Prostate gland (tissue), 2 donors: Measurements from ENCODE around the gene EIF4ENIF1. TPM values are rescaled to one million over a fixed set of nuclear protein-coding genes. Genes with fewer than 3 reads are reported as not detected.
"Not testable (repeated sequence)": the region's sequence is repeated elsewhere in the genome, so short reads cannot be mapped to it uniquely, and the experiment has no call there.

Experiments used
- DNase-seq: peaks from one replicate; pipeline ENCODE4 v3.0.0-alpha.2; 2019; ENCODE audit warnings: low spot score
- H3K27ac ChIP-seq, 2 donors: fragments of 200-600 bp; sonication (generic); 2 replicates each; pipeline ENCODE4 v1.5.1; 2017 to 2019
- H3K27me3 ChIP-seq: fragments of 200-600 bp; sonication (generic); replicated peaks from 2 replicates; pipeline ENCODE4 v1.5.1; 2019; ENCODE audit not compliant: insufficient read depth
- H3K36me3 ChIP-seq, 2 donors: fragments of 200-600 bp; sonication (generic); 1 replicate in 1 of 2; 2 replicates in 1 of 2; pipeline versions ENCODE4 v1.5.1 to v1.8.1; 2017 to 2019
- H3K4me1 ChIP-seq: fragments of 200-600 bp; sonication (generic); replicated peaks from 2 replicates; pipeline ENCODE4 v1.5.1; 2019
- H3K4me3 ChIP-seq, 2 donors: fragments of 200-600 bp; sonication (generic); 2 replicates each; pipeline ENCODE4 v1.5.1; 2017 to 2019
- H3K9me3 ChIP-seq: fragments of 200-600 bp; sonication (generic); 2 replicates; pipeline ENCODE4 v1.5.1; 2017
- POLR2A ChIP-seq: fragments of 450-650 bp; IDR thresholded peaks from one replicate; pipeline ENCODE4 v1.6.1; 2016; ENCODE audit warnings: antibody characterized with exemption, mild to moderate bottlenecking
- POLR2AphosphoS5 ChIP-seq: sonication (generic); formaldehyde crosslinking; IDR thresholded peaks from one replicate; pipeline ENCODE4 v1.6.1; 2017; ENCODE audit warnings: antibody characterized with exemption
- WGBS: methylation state at CpG from one replicate; pipeline ENCODE4 v1.1.5; 2018; 5-methylcytosine and 5-hydroxymethylcytosine counted together
- intact Hi-C: fragments of 100-400 bp; cut with DNase I; formaldehyde crosslinking; loops from one replicate; pipeline ENCODE4 v1.14.2; 2022
- total RNA-seq, 2 donors: library from RNA; depleted of rRNA; stranded (reverse); fragments of >200 nt; gene quantifications; one replicate each; pipeline ENCODE4 v1.1.0, GENCODE V29; 2016
- TF ChIP-seq, protein P1 (sequence below), 4 experiments: fragments of 200-600 bp in 2 of 4; fragments of 450-650 bp in 2 of 4; sonication (generic) in 2 of 4; IDR thresholded peaks; 1 replicate in 3 of 4; 2 replicates in 1 of 4; pipeline ENCODE4 v1.5.1; 2016 to 2019; ENCODE audit warnings: antibody characterized with exemption in 4 of 4, mild to moderate bottlenecking in 2 of 4, moderate library complexity in 2 of 4

EIF4ENIF1 gene
- total RNA-seq, 2 donors from 2014 or later, result 11.9 to 38.1 TPM

DNA sequence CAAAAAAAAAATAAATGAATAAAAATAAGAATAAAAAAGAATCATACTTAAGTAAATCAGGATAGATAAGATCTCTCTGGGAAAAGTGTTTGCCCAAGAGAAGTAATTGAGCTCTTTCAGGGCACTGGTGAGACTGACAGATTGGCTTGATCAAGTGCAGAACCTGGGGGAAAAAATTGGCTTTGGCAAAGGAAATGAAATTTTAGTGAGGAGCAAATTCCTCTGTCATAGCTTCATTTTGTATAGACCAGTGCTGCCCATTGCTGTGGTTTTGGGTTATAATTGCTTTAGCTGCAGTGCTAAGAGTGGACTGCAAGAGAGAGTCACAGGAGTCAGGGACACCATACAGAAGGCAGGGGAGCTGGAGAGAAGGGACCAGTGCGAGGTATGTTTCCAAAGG, 42.4 kb upstream of the EIF4ENIF1 start:
- H3K9me3 ChIP-seq, result no peaks in the 10 kb centered on the region
- H3K36me3 ChIP-seq, result no peaks in the 10 kb centered on the region
- no peaks in the 10 kb centered on the region for H3K27me3 ChIP-seq
- peak overlapping the region in 1 of 2 donors; percentile 2 for H3K27ac ChIP-seq
- no peak for DNase-seq
- no peak overlapping the region for H3K4me3 ChIP-seq
- no peaks in the 10 kb centered on the region for H3K4me1 ChIP-seq
- TF ChIP-seq POLR2AphosphoS5, result no peak
- TF ChIP-seq POLR2A, result no peak
- TF ChIP-seq, protein P1, sequence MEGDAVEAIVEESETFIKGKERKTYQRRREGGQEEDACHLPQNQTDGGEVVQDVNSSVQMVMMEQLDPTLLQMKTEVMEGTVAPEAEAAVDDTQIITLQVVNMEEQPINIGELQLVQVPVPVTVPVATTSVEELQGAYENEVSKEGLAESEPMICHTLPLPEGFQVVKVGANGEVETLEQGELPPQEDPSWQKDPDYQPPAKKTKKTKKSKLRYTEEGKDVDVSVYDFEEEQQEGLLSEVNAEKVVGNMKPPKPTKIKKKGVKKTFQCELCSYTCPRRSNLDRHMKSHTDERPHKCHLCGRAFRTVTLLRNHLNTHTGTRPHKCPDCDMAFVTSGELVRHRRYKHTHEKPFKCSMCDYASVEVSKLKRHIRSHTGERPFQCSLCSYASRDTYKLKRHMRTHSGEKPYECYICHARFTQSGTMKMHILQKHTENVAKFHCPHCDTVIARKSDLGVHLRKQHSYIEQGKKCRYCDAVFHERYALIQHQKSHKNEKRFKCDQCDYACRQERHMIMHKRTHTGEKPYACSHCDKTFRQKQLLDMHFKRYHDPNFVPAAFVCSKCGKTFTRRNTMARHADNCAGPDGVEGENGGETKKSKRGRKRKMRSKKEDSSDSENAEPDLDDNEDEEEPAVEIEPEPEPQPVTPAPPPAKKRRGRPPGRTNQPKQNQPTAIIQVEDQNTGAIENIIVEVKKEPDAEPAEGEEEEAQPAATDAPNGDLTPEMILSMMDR (IDR thresholded peaks at IDR 0.05), result no peak
- intact Hi-C loops, result no loop called here
- WGBS, result 45% methylated on average over 1 of the region's 1 CpG

DNA sequence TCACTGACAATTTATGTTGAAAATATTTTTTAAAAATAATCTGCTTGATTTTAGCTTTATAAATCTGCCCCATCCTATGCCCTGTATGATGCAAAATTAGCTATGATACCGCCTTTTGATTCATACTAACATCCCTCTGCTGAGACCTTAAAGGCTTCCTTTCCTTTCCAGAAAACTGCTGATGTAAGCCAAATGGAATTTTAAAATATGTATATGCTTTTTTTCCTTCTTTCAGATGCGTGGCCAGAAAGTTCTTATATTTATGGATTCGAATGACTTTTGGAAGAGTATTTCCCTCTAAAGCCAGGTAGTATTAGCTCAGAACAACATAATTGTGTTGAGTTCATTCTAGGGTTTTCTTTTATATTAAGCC, 41.2 kb upstream of the EIF4ENIF1 start:
- TF ChIP-seq POLR2AphosphoS5 (no peak), POLR2A (no peak)
- TF ChIP-seq, protein P1 (IDR thresholded peaks at IDR 0.05), result no peak
- Histone ChIP-seq H3K9me3 (no peaks in the 10 kb centered on the region), H3K27me3 (no peaks in the 10 kb centered on the region), H3K4me3 (no peak overlapping the region), H3K27ac (peak overlapping the region; percentile 48 to 50), H3K4me1 (no peaks in the 10 kb centered on the region), H3K36me3 (no peaks in the 10 kb centered on the region)
- intact Hi-C loops, result no loop called here
- 34% methylated on average over 3 of the region's 3 CpGs for WGBS
- DNase-seq, result no peak

DNA sequence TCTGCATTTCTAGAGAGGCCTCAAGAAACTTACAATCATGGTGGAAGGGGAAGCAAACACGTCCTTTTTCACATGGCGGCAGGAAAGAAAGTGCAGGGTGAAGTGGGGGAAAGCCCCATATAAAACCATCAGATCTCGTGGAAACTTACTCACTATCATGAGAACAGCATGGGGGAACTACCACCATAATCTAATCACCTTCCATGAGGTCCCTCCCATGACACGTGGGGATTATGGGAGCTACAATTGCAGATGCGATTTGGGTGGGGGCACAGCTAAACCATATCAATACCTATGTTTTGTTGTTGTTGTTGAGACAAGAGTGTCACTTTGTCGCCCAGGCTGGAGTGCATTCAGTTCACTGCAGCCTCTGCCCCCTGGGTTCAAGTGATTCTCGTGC, 36.6 kb upstream of the EIF4ENIF1 start:
- DNase-seq, result no peak
- no peak overlapping the region for H3K4me3 ChIP-seq
- intact Hi-C loops, result no loop called here
- TF ChIP-seq, protein P1 (IDR thresholded peaks at IDR 0.05), result no peak
- no peak for TF ChIP-seq POLR2AphosphoS5
- no peak for TF ChIP-seq POLR2A
- no peaks in the 10 kb centered on the region for H3K27me3 ChIP-seq
- WGBS, result 92% methylated on average over 7 of the region's 7 CpGs
- no peaks in the 10 kb centered on the region for H3K36me3 ChIP-seq
- H3K4me1 ChIP-seq, result no peaks in the 10 kb centered on the region
- H3K9me3 ChIP-seq, result no peaks in the 10 kb centered on the region
- H3K27ac ChIP-seq, result no peak overlapping the region

DNA sequence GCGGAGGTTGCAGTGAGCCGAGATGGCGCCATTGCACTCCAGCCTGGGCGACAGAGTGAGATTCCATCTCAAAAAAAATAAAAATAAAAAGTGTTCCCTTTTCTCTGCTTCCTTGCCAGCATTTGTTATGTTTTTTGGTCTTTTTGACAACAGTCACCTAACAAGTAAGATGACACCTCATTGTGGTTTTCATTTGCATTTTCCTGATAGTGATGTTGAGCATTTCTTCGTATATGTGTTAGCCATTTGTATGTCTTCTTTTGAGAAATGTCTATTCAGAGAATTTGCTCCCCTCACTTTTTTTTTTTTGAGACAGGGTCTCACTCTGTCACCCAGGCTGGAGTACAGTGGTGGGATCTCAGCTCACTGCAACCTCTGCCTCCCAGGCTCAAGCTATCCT, 34.5 kb upstream of the EIF4ENIF1 start:
- WGBS, result 93% methylated on average over 5 of the region's 5 CpGs
- H3K4me1 ChIP-seq, H3K27me3 ChIP-seq, H3K9me3 ChIP-seq, intact Hi-C loops, H3K36me3 ChIP-seq, H3K4me3 ChIP-seq, H3K27ac ChIP-seq, DNase-seq: not testable (repeated sequence)

DNA sequence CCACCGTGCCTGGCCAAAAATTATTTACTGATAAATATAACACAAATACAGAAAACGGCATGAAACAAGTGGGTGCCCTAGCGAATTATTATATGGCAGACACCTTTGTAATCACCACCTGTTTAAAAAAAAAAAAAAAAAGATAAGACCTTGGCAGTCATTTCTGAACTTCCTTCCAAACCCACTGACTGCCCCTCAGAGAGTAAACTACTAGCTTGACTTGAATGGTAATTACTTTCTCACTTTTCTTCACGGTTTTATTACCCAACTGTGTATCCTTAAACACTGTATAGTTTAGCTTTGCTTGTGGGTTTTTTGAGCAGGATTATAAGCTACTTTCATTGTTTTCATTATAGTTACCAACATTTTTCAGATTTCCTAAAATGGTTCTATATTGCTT, 30.4 kb upstream of the EIF4ENIF1 start:
- WGBS, result 78% methylated on average over 4 of the region's 4 CpGs
- Histone ChIP-seq H3K36me3 (no peaks in the 10 kb centered on the region), H3K27ac (no peak overlapping the region), H3K4me1 (no peaks in the 10 kb centered on the region), H3K9me3 (no peaks in the 10 kb centered on the region), H3K27me3 (no peaks in the 10 kb centered on the region), H3K4me3 (no peak overlapping the region)
- TF ChIP-seq POLR2AphosphoS5 (no peak), POLR2A (no peak)
- TF ChIP-seq, protein P1 (IDR thresholded peaks at IDR 0.05), result no peak
- no peak for DNase-seq
- intact Hi-C loops, result no loop called here
